Right lobe of liver (tissue), 6 donors: ENCODE data around the gene PPP1R1A. TPM values are rescaled to one million over a fixed set of nuclear protein-coding genes. Genes with fewer than 3 reads are reported as not detected.

Source experiments
- ATAC-seq, 4 donors: fragments of 200-7000 bp; cut with Tn5 transposase; one replicate each; pipeline ENCODE4 v1.9.1; 2020; ENCODE audit warnings: mild to moderate bottlenecking in 4 of 4, moderate library complexity in 4 of 4
- DNase-seq, 3 donors: peaks; one replicate each; pipeline ENCODE4 v3.0.0-alpha.2; 2020
- H3K27ac ChIP-seq, 3 donors: fragments of 200-600 bp; one replicate each; pipeline ENCODE4 v1.8.0; 2022
- H3K27me3 ChIP-seq, 2 donors: fragments of 200-600 bp; one replicate each; pipeline ENCODE4 v1.8.0; 2022
- H3K36me3 ChIP-seq, 4 donors: fragments of 200-600 bp; sonication (generic) in 1 of 4; one replicate each; pipeline versions ENCODE4 v1.5.1 to v1.8.0; 2017 to 2022; ENCODE audit warnings: control low read depth in 1 of 4
- H3K4me1 ChIP-seq, 4 donors: fragments of 200-600 bp; sonication (generic) in 1 of 4; one replicate each; pipeline versions ENCODE4 v1.5.1 to v1.8.0; 2017 to 2022; ENCODE audit warnings: control low read depth in 1 of 4
- H3K4me3 ChIP-seq, 3 donors: fragments of 200-600 bp; one replicate each; pipeline ENCODE4 v1.8.0; 2022
- H3K9me3 ChIP-seq, 4 donors: fragments of 200-600 bp; sonication (generic) in 1 of 4; one replicate each; pipeline versions ENCODE4 v1.5.1 to v1.8.0; 2017 to 2022; ENCODE audit warnings: control low read depth in 1 of 4
- CTCF ChIP-seq, 4 donors: fragments of 200-600 bp in 3 of 4; fragments of 450-650 bp in 1 of 4; IDR thresholded peaks; one replicate each; pipeline versions ENCODE4 v1.5.1 to v1.8.0; 2016 to 2022; ENCODE audit warnings: antibody characterized with exemption in 4 of 4, mild to moderate bottlenecking in 2 of 4
- POLR2A ChIP-seq: fragments of 450-650 bp; IDR thresholded peaks from one replicate; pipeline ENCODE4 v1.6.1; 2017; ENCODE audit warnings: antibody characterized with exemption, mild to moderate bottlenecking
- WGBS: methylation state at CpG from one replicate; pipeline ENCODE4 v1.1.6; 2018; ENCODE audit warnings: low coverage, low lambda C conversion rate; ENCODE audit not compliant: insufficient coverage; ENCODE audit errors: missing lambda C conversion rate; 5-methylcytosine and 5-hydroxymethylcytosine counted together
- intact Hi-C, 2 donors: fragments of 100-400 bp; cut with DNase I; formaldehyde crosslinking; loops; one replicate each; pipeline versions ENCODE4 v1.11.2 to v1.14.1; 2022
- total RNA-seq, 6 experiments: library from RNA; depleted of rRNA in 2 of 6; stranded (reverse); fragments of >200 nt in 2 of 6; fragmentation: NEBNext Ultra II Directional in 3 of 6; extraction: Animal tissue kit (Norgen Biotek cat#: 25700) in 3 of 6; gene quantifications; one replicate each; pipeline versions ENCODE4 v1.1.0 to v1.2.4, GENCODE V29; 2016 to 2023
- donor health status: DM: no; HTN: yes; CAD: no.
- donor health status: DM: no; HTN: no; CAD: no.
- donor health status: DM: no; HTN: no; CAD: no.
- donor health status: DM: no; HTN: yes; CAD: no.
- donor health status: DM: no; HTN: yes; CAD: no.

The PPP1R1A gene
- total RNA-seq, 6 experiments from 2014 or later = 15.6 to 153 (median 54.5) TPM

- no peaks in the 10 kb centered on the region for H3K36me3 ChIP-seq
- no peak for DNase-seq
- intact Hi-C loops = no loop called here
- peaks cover 0 to 3% (median under 1%) of the 10 kb centered on the region in 4 donors for H3K4me1 ChIP-seq
- ATAC-seq = peak in 1 of 4 donors; percentile 23
- H3K27ac ChIP-seq = no peak overlapping the region
- H3K4me3 ChIP-seq = no peak overlapping the region
- H3K9me3 ChIP-seq = no peaks in the 10 kb centered on the region
- TF ChIP-seq POLR2A = no peak
- TF ChIP-seq CTCF (IDR thresholded peaks at IDR 0.05) = no peak
- WGBS = 52% methylated on average over 4 of the region's 5 CpGs
- H3K27me3 ChIP-seq = no peaks in the 10 kb centered on the region
Measured at GRCh38 chr12:54593725-54594124, 5.3 kb upstream of the PPP1R1A start.

GRCh38 chr12:54593135-54593534 lies 4.7 kb upstream of the PPP1R1A start:
- H3K4me1 ChIP-seq = peaks cover 0 to 3% (median under 1%) of the 10 kb centered on the region in 4 donors
- no peak overlapping the region for H3K27ac ChIP-seq
- H3K27me3 ChIP-seq = no peaks in the 10 kb centered on the region
- no peak for TF ChIP-seq CTCF (IDR thresholded peaks at IDR 0.05)
- no peak for TF ChIP-seq POLR2A
- no peak overlapping the region for H3K4me3 ChIP-seq
- DNase-seq (no peak), ATAC-seq (peak in 1 of 4 donors; percentile 34)
- no peaks in the 10 kb centered on the region for H3K36me3 ChIP-seq
- intact Hi-C loops = no loop called here
- 67% methylated on average over 4 of the region's 4 CpGs for WGBS
- no peaks in the 10 kb centered on the region for H3K9me3 ChIP-seq

GRCh38 chr12:54592316-54592715 lies 3.9 kb upstream of the PPP1R1A start:
- no peak for DNase-seq
- Histone ChIP-seq H3K27me3 (no peaks in the 10 kb centered on the region), H3K9me3 (no peaks in the 10 kb centered on the region), H3K36me3 (no peaks in the 10 kb centered on the region), H3K27ac (no peak overlapping the region), H3K4me1 (peaks cover 0 to 3% (median under 1%) of the 10 kb centered on the region in 4 donors), H3K4me3 (no peak overlapping the region)
- no peak for ATAC-seq
- TF ChIP-seq POLR2A = no peak
- no peak for TF ChIP-seq CTCF (IDR thresholded peaks at IDR 0.05)
- intact Hi-C loops = no loop called here
- WGBS = no CpG with 5 or more reads among the region's 2 CpGs

GRCh38 chr12:54590978-54591591 lies 2.6 kb upstream of the PPP1R1A start:
- Histone ChIP-seq H3K27me3 (no peaks in the 10 kb centered on the region), H3K4me3 (no peak overlapping the region), H3K9me3 (no peaks in the 10 kb centered on the region), H3K36me3 (no peaks in the 10 kb centered on the region), H3K4me1 (peaks cover 0 to 10% (median 5%) of the 10 kb centered on the region in 4 donors), H3K27ac (no peak overlapping the region)
- ATAC-seq = no peak
- no peak for DNase-seq
- WGBS = 36% methylated on average over 6 of the region's 7 CpGs
- intact Hi-C loops = no loop called here
- TF ChIP-seq CTCF (IDR thresholded peaks at IDR 0.05) (no peak), POLR2A (no peak)
